Activated CD4-positive, alpha-beta T cell treated with anti-CD3 and anti-CD28 coated beads, Interleukin-2, amount 50 U/mL, for 16 hours (primary cell): ENCODE data around the gene LAMA5.
A peak's percentile ranks its signal among the peaks of the same experiment; 100 is the strongest.

ENCODE experiments used
- DNase-seq: peaks from one replicate; pipeline ENCODE4 v3.0.0-alpha.2; 2020

LAMA5 gene, protein sequence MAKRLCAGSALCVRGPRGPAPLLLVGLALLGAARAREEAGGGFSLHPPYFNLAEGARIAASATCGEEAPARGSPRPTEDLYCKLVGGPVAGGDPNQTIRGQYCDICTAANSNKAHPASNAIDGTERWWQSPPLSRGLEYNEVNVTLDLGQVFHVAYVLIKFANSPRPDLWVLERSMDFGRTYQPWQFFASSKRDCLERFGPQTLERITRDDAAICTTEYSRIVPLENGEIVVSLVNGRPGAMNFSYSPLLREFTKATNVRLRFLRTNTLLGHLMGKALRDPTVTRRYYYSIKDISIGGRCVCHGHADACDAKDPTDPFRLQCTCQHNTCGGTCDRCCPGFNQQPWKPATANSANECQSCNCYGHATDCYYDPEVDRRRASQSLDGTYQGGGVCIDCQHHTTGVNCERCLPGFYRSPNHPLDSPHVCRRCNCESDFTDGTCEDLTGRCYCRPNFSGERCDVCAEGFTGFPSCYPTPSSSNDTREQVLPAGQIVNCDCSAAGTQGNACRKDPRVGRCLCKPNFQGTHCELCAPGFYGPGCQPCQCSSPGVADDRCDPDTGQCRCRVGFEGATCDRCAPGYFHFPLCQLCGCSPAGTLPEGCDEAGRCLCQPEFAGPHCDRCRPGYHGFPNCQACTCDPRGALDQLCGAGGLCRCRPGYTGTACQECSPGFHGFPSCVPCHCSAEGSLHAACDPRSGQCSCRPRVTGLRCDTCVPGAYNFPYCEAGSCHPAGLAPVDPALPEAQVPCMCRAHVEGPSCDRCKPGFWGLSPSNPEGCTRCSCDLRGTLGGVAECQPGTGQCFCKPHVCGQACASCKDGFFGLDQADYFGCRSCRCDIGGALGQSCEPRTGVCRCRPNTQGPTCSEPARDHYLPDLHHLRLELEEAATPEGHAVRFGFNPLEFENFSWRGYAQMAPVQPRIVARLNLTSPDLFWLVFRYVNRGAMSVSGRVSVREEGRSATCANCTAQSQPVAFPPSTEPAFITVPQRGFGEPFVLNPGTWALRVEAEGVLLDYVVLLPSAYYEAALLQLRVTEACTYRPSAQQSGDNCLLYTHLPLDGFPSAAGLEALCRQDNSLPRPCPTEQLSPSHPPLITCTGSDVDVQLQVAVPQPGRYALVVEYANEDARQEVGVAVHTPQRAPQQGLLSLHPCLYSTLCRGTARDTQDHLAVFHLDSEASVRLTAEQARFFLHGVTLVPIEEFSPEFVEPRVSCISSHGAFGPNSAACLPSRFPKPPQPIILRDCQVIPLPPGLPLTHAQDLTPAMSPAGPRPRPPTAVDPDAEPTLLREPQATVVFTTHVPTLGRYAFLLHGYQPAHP (N-terminal part only)

DNA sequence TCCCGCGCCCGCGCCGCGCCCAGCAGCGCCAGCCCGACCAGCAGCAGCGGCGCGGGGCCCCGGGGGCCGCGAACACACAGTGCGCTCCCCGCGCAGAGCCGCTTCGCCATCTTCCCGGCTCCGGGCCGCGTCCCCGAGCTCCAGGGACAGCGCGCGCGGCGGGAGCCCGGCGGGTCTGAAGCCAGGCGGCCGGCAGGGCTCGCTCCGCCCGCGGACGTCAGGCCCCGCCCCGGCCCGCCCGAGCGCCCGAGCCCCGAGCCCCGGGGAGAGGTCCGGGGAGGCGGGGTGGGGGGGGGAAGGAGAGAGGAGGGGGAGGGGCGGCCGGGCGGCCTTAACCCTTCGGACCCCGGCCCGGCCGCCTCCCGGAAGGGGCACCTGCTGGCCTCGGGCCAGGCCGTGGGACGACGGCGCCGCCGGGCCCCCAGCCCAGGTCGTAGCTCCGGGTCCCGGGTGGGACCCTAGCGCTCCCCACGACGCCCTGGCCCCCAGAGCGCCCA is at the start of gene LAMA5:
TSS of gene LAMA5 (minus strand) at position 177 of the 497 bp plus-strand sequence. CDS start at position 110, 67 bp downstream.
- DNase-seq: no peak

DNA sequence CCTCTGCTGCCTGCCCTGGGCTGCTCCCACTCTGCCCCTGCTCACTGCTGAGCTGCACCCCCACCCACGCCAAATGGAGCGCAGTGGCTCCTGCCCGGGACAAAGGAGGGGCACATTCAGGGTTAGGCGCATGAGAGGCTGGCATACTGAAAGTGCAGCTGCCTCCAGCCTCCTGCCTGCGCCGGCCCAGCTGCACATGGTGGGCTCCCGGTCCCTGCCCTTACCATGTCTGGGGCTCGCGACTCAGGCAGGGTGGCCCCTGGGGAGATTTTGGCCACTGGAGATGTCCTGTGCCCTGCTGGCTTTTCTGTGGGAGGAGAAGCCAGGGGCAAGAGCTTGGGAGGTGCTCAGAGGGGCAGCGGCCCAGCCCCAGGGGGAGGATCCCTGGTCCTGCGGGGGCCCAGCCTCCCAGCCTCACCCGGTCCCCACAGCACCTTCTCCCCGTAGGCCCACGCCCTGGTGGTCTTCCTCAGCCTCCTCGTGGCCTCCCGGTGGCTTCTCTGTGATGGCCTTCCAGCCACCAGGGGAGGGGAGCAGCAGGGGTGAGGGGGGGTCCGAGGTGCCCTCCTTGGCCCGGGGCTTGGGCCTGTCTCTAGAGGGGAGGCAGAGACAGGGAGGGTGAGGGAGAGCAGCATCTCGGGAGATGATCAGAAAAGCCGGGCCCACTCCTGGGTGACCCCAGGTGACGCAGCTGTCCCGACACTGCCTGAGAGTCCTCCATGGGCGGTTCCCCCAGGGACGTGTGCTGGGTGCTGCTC is 48.4 kb upstream of the LAMA5 start:
- no peak for DNase-seq

DNA sequence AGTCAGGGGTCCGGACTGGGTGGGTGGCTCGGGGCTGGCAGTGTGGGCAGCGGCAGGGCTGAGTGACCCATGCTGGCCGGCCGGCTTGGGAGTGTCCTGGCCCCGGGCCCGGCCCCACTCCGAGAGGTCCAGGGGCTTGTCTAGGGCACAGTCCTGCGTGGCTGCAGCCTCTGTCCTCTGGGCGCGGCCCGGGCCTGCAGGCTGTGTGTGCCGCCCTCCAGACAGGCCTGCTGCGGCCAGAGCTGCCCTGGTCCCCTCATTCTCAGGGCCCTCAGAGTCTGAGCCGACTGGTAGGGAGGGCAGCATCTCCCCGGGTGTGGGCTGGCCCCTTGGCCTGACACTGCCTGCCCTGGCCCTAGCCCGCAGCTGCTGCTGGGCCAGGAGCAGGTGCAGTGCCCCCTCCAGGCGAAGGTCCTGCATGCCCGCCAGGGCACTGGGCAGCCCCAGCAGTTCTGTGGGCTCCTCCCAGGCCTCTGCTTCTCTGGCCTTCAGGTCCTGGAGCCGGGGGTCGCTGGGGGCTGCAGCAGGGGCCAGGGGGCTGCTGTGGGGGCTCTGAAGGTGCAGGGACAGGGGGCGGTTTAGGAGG is 46.9 kb upstream of the LAMA5 start:
- DNase-seq: no peak

DNA sequence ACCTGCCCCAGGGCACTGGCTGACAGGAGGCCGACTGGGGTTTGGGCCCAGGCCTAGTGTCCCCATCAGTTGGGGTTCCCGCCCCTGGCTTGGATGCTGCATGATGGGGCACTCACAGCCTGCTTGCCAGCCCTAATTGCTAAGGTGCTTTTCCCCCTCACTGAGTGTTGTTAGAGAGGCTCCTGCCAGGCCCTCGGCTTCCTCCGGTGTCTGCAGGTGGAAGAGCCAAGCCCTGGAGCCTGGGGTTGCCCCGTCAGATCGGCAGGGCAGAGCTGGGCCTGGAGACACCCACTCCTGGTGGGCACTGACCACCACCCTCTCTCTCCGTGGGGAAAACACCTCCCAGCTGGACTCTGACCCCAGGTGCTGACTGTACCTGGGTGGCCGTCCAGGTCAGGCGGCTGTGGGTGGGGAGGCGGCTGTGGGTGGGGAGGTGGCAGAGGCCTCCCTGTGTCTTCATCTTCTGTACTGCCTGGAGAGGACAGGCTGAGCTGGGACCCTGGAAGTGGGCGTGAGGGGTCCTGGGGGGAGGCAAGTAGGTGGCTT is 46.0 kb upstream of the LAMA5 start:
- DNase-seq: no peak

DNA sequence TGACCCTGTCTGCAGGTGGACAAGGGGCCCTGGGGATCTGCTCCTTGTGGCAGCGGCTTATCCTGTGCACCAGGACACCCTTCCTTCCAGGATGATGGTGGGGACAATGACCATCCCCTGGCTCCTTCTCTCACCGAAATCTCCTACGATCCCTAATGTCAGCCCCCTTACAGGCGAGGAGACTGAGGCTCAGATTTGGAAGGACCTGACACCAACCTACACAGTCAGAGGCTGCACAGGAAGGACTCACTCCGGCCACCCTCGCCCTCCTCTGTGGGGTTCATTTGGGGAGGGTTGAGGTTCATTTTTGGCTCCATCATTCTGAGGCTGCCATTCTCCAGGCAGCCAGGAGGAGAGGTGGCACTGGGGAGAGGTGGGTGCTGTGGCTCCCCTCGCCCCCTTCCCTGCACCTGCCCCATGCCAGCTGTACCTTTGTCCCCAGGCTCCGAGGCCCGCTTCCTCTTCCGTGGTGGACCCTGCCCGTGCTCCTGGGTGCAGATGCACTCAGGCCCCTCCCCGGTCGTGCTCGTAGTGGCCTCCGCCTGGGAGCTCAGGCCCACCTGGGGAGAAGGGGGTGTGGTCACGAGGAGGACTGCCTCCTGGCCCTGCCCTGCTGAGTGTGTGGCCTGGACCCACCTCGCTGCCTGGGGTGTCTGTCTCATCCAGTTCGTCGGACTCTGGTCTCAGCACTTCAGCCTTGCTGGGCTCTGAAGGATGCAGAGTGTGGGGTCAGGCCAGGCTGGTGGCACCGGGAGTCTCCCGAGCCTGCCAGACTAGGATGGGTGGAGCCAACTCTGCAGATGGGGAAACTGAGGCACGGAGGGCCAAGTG is 45.3 kb upstream of the LAMA5 start:
- DNase-seq: no peak

DNA sequence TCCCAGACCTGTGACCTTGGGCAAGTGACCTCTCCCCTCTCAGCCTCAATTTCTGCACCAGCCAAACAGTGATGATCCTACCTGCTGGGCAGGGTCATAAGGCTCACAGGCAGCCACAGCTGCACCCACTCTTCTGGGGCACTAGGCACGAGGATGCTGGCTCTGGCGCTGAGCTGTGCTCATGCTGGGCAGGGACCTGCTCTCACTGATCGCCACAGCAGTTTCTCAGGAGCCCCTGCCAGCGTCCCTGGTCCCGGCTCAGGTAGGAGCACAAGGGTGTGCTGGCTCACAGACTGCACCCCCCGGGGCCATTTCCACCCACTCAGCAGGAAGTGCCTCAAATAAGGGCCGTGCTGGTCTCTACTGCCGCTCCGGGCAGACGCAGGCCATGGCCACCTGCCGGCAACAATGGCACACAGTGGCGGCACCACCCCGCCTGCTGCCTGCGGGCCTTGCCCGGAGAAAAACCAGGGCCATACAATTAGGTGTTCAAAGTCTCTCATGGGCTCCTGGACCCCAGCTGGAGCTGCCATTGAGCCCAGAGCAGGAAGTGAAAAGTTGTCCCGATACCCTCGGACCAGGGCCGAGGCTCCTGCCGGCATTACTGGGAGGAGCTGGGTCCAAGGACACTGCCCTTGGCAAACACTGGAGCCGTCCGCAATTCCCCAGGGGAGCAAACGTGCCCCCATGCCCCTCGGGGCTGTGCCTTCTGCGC is 44.5 kb upstream of the LAMA5 start:
- DNase-seq: no peak

DNA sequence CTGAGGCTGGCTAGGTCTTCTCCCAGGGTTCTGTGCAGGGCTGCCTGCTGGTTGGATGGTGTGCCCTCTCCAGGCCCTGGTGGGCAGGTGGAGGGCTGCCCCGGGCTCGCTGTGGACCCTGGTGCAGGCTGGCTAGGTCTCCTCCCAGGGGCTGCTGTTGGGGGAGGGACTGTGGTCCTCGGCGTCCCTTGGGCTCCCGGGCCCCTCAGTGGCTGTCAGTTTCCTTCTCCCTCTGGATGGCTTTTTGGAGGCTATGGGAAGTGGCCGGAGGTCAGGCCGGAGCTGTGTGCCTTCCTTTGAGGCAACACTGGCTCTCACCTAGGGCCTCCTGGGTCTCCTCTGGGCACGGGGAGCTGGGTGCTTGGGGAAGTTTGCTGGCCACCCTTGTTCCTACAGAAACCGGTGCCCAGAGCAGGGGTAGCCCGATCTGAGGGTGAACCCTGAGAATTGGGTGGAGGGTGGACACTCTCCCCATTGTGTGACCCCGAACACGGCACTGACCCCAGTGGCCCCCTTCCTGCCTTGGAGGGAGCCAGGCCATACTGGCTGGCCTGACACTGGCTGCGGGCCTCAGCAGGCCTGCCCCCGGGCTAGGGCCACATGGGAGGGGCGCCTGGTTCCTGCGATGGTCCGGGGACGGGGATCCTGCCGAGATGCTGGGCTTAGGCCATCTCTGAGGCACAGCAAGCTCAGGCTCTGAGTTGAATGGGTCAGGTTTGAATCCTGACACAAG is 43.8 kb upstream of the LAMA5 start:
- no peak for DNase-seq

DNA sequence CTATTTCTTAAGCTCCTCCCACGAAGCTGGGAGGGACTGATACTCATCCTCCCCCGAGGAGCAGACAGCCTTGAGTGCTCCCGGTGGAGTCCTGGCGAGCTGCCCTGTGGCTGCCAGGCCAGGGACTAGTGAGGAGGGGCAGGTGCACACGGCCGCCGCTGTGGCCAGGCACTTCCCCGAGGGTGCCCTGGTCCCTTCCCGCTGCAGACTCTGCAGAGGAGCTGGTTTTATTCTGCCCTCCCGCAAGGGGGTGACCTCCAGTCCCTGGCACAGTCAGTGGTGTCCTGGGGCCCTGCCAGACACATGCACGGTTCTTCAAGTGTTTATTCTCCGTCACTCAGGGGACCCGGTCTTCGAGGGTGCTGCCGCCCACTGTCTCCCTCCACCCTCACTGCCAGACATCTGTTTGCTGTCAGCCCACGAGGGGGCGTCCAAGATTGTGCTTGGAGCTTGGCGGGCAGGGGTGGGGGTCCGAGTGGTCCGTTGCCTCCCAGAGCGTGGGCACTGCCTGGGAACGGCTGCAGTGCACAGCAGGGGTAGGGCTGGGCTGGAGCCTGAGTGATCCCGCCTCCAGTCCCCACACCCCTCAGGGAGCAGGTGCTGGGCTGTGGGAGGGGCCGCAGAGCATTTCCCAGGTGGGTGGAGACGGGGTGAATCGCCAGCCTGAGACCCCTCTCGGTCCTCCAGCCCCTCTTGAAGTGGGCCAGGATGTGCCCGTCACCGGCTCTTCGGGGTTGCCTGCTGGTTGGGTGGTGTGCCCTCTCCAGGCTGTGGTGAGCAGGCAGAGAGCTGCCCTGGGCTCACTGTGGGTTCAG is 43.0 kb upstream of the LAMA5 start:
- no peak for DNase-seq

DNA sequence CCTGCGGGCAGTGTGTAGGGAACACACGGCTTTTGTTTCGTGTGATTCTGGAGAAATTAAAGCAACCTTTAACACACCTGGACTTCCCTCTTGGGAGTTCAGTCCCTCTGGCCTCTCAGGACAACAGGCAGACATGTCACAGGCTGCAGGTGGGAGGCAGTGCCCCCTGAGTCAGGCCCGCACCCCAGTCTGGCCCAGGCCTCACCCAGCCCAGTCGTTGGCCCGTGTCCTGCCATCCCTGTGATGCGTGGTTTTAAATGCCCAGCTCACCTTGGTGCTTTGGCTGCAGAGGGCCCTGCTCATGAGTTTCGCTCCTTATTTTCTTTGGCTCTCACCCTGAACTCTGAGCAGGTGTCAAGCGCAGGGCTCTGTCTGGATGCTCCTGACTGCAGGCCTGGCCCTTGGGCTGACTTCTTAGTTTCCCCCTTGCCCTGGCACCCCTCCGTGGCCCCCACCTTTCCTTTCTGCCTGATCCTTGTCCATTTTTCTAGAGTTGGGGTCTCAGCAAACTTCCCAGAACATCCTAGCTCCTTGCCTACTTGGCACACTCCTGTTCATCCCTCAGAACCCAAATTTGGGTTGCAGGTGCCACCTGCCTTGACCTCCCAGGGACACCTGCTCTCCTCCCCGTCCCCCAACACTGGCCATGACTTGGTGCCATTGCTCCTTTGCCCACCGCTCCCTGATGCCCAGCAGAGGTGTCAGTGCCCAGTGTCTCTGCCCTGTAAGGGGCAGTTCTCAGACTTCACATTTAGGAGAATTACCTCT is 42.2 kb upstream of the LAMA5 start:
- no peak for DNase-seq

DNA sequence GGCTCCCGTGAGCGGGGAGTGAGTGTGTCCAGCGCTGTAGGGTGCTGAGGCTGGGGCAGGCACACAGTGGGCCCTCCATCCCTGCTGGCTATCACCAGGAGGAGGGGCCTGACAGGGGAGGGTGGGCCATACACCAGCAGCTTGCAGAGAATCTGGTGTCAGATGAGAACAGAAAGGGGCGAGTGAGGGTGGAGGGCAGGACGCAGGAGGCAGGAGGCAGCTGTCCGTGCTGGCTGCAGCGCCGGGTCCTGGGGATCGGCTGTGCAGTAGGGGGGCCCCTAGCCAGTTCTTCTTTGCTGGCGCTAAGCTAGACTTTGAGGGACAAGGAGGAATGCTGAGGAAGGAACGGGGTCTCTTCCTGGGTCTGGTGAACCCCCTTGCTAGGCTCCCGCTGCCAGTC is 41.5 kb upstream of the LAMA5 start:
- DNase-seq: no peak

DNA sequence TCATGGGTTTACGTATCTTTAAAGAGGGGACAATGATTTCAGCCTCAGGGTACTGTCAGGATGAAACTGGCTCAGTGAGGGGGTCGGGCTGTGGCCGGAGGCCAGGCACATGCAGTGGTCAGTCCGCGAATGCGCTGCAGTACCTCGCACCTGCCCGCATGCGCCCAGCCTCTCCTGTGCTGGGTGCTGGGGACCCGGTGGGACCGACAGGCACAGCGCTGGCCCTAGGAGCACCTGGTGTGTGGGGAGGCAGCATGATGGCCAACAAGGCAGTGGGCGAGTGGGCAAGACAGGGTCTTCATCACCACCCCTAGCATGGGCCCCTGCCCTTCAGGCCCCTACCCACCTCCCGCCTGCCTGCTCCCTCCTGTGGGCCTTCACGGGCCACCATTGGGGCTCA is 40.9 kb upstream of the LAMA5 start:
- no peak for DNase-seq

DNA sequence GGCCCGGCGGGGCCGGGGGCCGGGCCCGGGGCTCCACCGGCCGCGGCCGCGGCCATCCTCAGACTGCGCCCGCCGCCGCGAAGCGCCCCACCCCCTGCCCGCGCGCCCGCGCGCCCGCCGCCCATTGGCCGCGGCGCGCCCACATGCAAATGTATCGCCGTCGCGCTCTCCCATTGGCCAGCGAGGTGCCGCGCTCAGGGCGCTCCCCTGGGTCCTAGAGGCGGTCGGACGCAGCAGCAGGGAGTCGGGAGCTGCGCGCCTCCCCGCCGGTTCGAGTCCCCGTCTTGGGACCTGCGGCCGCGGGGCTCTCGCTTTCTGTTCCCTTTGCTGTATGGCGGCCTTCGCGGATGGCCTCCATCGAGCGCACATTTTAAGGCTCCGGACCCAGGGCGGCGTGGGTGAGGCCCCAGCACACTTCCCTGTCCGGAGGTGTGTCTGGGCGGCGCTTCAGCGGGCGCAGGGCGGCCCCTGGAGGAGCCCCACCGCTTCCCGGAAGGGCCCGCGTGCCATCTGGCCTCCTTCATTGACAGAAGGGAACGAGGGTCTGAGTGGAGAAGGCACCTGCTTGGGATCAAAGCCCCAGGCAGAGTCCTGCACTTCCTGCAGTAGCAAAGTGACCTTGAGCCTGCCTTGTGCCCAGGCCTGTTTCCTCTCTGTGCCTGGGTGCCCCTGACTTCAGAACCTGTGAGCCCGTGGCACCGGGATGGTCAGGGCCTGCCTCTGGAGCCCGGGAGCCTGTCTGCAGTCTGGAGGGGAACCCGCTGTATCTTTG is 40.3 kb upstream of the LAMA5 start, which contains the start of gene CABLES2:
TSS of gene CABLES2 (minus strand) at position 65 of the 772 bp plus-strand sequence. CDS start at position 56, 9 bp downstream.
- DNase-seq: peak; percentile 93

DNA sequence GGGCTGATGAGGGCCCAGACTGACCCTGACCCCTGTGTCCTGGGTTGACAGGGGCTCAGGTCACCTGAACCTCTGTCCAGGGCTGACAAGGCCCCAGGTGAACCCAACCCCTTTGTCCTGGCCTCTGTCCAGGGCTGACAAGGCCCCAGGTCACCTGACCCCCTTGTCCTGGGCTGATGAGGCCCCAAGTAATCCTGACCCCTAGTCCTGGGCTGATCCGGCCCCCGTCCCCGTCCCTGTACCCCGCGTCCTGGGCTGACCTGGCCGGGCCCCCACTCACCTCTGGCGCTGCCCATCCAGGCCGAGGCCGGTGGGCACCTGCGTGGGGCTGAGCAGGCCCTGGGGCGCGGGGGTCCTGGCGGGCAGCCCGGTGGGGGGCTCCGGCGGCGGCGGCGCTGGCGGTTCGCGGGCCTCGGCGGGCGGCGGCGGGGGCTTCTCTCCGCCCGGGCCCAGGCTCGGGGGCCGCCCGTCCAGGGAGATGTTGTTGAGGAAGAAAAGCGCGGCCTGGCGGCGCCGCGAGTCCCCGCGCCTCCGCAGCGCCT is 39.6 kb upstream of the LAMA5 start:
- DNase-seq: no peak

DNA sequence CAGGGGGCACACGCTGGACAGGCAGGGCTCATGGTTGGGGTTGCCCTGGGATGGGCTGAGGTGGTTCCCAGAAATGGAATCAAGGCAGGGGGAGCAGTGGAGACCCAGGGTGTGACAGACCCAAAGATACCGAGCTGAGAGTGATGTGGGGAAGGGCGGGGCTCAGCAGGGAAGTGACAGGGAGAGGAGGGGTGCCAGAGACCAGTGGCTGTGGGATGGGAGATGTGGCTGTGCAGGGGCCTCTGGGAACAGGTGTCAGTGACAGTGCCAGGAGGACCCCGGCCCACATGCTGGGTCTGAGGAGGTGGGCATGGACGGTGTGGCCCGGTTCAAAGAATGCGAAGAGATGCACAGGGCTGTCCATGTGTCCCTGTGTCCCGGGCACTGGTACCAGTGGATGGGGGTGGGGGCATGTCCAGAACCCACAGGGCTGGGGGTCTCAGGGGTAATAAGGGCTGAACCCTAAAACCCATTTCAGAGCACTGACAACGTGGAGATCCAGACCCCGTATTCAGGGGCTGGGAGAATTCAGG is 38.9 kb upstream of the LAMA5 start:
- DNase-seq: no peak

DNA sequence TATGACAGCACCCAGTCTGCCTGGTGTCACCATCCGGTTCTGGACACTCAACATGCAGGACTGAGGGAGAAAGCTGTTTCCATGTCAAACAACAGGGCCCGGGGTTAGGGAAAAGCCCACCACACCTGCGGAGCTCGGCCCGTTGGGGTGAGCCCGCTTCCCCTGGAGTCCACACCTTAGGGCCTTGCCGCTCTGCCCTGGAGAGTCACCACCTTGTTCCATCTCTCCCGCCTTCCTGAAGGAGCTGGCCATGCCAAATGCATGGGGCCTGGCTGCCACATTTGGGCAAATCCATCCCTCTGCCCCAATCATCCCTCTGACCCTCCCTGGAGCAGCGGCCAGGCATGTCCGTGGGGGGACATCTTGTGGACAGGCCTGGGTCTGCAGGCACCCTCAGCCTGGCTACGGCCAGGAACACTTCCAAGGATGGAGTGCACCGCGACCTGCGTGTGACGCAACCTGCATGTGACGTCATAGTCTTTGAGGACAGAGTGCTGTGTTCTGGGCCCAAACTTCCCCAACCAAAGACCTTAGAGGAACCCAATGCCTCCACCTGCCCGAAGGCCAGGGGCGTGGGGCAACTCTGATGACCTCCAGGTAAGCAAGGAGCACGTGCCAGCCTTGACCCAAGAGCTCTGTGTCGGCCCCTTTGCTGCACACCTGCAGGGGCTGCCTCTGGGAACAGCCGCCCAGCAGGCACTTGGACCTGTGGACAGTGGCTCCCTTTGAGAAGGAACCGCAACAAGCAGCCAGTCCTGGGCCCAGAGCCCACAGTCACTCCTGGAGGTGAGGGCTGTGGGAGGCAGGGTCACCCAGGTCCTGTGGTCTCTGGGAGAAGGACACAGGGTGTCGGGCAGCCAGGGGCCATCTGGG is 38.2 kb upstream of the LAMA5 start:
- no peak for DNase-seq
